GM18499 (cell line): ENCODE measurements around the gene YWHAH.

ENCODE experiments used
- ATAC-seq: cut with Tn5 transposase; IDR thresholded peaks from one replicate; pipeline ENCODE4 v1.9.1; 2021; ENCODE audit warnings: moderate number of reproducible peaks; ENCODE audit not compliant: insufficient read depth, unreplicated experiment

The YWHAH gene

GRCh38 chr22:31922534-31922933 lies 21.8 kb upstream of the YWHAH start:
- no peak for ATAC-seq

GRCh38 chr22:31923136-31923535 lies 21.2 kb upstream of the YWHAH start:
- no peak for ATAC-seq

GRCh38 chr22:31923747-31924146 lies 20.6 kb upstream of the YWHAH start:
- ATAC-seq: no peak

- no peak for ATAC-seq
These were observed 19.3 kb upstream of the YWHAH start for GRCh38 chr22:31925056-31925455.

- no peak for ATAC-seq
These were observed 18.3 kb upstream of the YWHAH start for GRCh38 chr22:31926024-31926423.

- ATAC-seq: no peak
These were observed 17.4 kb upstream of the YWHAH start for GRCh38 chr22:31926969-31927368.

GRCh38 chr22:31927562-31927961 lies 16.8 kb upstream of the YWHAH start:
- no peak for ATAC-seq

- ATAC-seq: no peak
These were observed 15.0 kb upstream of the YWHAH start for GRCh38 chr22:31929167-31929930.

- no peak for ATAC-seq
These were observed 11.5 kb upstream of the YWHAH start for GRCh38 chr22:31932863-31933262.

- ATAC-seq: no peak
These were observed 10.9 kb upstream of the YWHAH start for GRCh38 chr22:31933406-31933805.

- ATAC-seq: no peak
These were observed 10.4 kb upstream of the YWHAH start for GRCh38 chr22:31933816-31934482.

GRCh38 chr22:31935961-31936635 lies 8.2 kb upstream of the YWHAH start:
- no peak for ATAC-seq

GRCh38 chr22:31937341-31937740 lies 7.0 kb upstream of the YWHAH start:
- ATAC-seq: no peak

- no peak for ATAC-seq
These were observed 6.0 kb upstream of the YWHAH start for GRCh38 chr22:31938296-31938695.

GRCh38 chr22:31940506-31940905 lies 3.8 kb upstream of the YWHAH start:
- no peak for ATAC-seq

GRCh38 chr22:31942091-31942490 lies 2.2 kb upstream of the YWHAH start:
- no peak for ATAC-seq

GRCh38 chr22:31943206-31943977 lies 943 bp upstream of the YWHAH start:
- ATAC-seq: no peak

GRCh38 chr22:31944700-31945442 lies 536 bp downstream of the YWHAH start:
- no peak for ATAC-seq

GRCh38 chr22:31945443-31945855 lies 1.1 kb downstream of the YWHAH start:
- no peak for ATAC-seq
